ENCODE measurements around the gene ITPKC.

The ITPKC gene

GRCh38 chr19:40673397-40673796 is 43.5 kb upstream of the ITPKC start:
- no peak for DNase-seq (ENCODE audit: low read depth)
- no peak overlapping the region for H3K4me3 ChIP-seq (ENCODE audit: low read length)
- no peak for TF ChIP-seq CTCF (conservative IDR thresholded peaks at IDR 0.05; ENCODE audit: low read depth, low read length)

GRCh38 chr19:40674291-40674690 is 42.6 kb upstream of the ITPKC start:
- no peak overlapping the region for H3K4me3 ChIP-seq (ENCODE audit: low read length)
- TF ChIP-seq CTCF (conservative IDR thresholded peaks at IDR 0.05; ENCODE audit: low read depth, low read length): no peak
- DNase-seq (ENCODE audit: low read depth): no peak

- no peak for DNase-seq (ENCODE audit: low read depth)
- no peak overlapping the region for H3K4me3 ChIP-seq (ENCODE audit: low read length)
- no peak for TF ChIP-seq CTCF (conservative IDR thresholded peaks at IDR 0.05; ENCODE audit: low read depth, low read length)
These were observed 39.8 kb upstream of the ITPKC start for GRCh38 chr19:40677156-40677555.

GRCh38 chr19:40681039-40681438 is 35.9 kb upstream of the ITPKC start:
- no peak for TF ChIP-seq CTCF (conservative IDR thresholded peaks at IDR 0.05; ENCODE audit: low read depth, low read length)
- H3K4me3 ChIP-seq (ENCODE audit: low read length): no peak overlapping the region

GRCh38 chr19:40682431-40682964 is 34.4 kb upstream of the ITPKC start:
- no peak for DNase-seq (ENCODE audit: low read depth)
- no peak overlapping the region for H3K4me3 ChIP-seq (ENCODE audit: low read length)
- no peak for TF ChIP-seq CTCF (conservative IDR thresholded peaks at IDR 0.05; ENCODE audit: low read depth, low read length)

More at GRCh38 chr19:40681039-40681438, 35.9 kb upstream of the ITPKC start:
- DNase-seq (ENCODE audit: low read depth): no peak

GRCh38 chr19:40683437-40683836 is 33.5 kb upstream of the ITPKC start:
- no peak for DNase-seq (ENCODE audit: low read depth)
- TF ChIP-seq CTCF (conservative IDR thresholded peaks at IDR 0.05; ENCODE audit: low read depth, low read length): no peak
- H3K4me3 ChIP-seq (ENCODE audit: low read length): no peak overlapping the region

GRCh38 chr19:40684280-40684679 is 32.6 kb upstream of the ITPKC start:
- no peak for DNase-seq (ENCODE audit: low read depth)
- H3K4me3 ChIP-seq (ENCODE audit: low read length): no peak overlapping the region
- no peak for TF ChIP-seq CTCF (conservative IDR thresholded peaks at IDR 0.05; ENCODE audit: low read depth, low read length)
